K562 (cell line): ENCODE results near the gene RGL2. TPM values are rescaled to one million over a fixed set of nuclear protein-coding genes. Genes with fewer than 3 reads are reported as not detected.
A peak's percentile ranks its signal among the peaks of the same experiment; 100 is the strongest.

Experiments used
- ATAC-seq: fragments of 200-7000 bp; cut with Tn5 transposase; 3 replicates; pipeline ENCODE4 v1.9.1; 2020; ENCODE audit warnings: moderate library complexity
- BruUV-seq: library from RNA; stranded (reverse); fragments of 400-500 nt; replicated peaks from 2 replicates; lab custom pipeline; 2021; lab: Mats Ljungman, UMichigan
- CTCF ChIA-PET: fragments of 300-600 bp; formaldehyde crosslinking; extraction: SDS; loops from one replicate; lab custom pipeline; 2021; ENCODE audit warnings: low intra/inter-chr PET ratio; lab: Yijun Ruan, JAX
- POLR2A ChIA-PET: fragments of 300-600, 350-650 bp; sonication (Branson Sonifier 250); formaldehyde crosslinking; extraction: SDS; loops from one replicate; lab custom pipeline; 2021; ENCODE audit warnings: antibody characterized with exemption, inconsistent platforms; lab: Yijun Ruan, JAX
- DNase-seq, 4 experiments: peaks; one replicate each; pipeline versions ENCODE4 v3.0.0 to v3.0.0-alpha.2; 2011 to 2018; ENCODE audit warnings: low spot score in 3 of 4, mixed read lengths in 3 of 4; ENCODE audit errors: extremely low read depth in 1 of 4
- FAIRE-seq: peaks from 2 replicates; lab custom pipeline; 2011; peaks lifted over from hg19 to GRCh38; lab: Jason Lieb, UNC
- H2AFZ ChIP-seq: 2 replicates; pipeline ENCODE4 v1.6.0; 2011; ENCODE audit warnings: low read depth, low read length, control low read depth, inconsistent platforms
- H3K27ac ChIP-seq: fragments of 200-600 bp; 3 replicates; pipeline ENCODE4 v1.8.0; 2011; ENCODE audit warnings: low read depth, mild to moderate bottlenecking, control low read depth, inconsistent platforms, low read length, moderate library complexity, mixed read lengths; ENCODE audit errors: extremely low read depth
- H3K27me3 ChIP-seq, 2 experiments: fragments of 300-600 bp in 1 of 2; 2 replicates in 1 of 2; 3 replicates in 1 of 2; pipeline versions ENCODE4 v1.6.0 to v1.8.0; 2011; ENCODE audit warnings: inconsistent platforms in 2 of 2, low read length in 2 of 2, mild to moderate bottlenecking in 1 of 2, mixed read lengths in 1 of 2, moderate library complexity in 1 of 2; ENCODE audit not compliant: control insufficient read depth in 2 of 2, insufficient read depth in 2 of 2
- H3K36me3 ChIP-seq: fragments of 300-600 bp; 3 replicates; pipeline ENCODE4 v1.8.0; 2011; ENCODE audit warnings: mild to moderate bottlenecking, low read length, inconsistent platforms; ENCODE audit not compliant: control insufficient read depth, insufficient read depth
- H3K4me1 ChIP-seq, 2 experiments: fragments of 200-600 bp in 1 of 2; replicated peaks in 1 of 2; 2 replicates in 1 of 2; 3 replicates in 1 of 2; pipeline versions ENCODE4 v1.5.1 to v1.8.0; 2011; ENCODE audit warnings: inconsistent platforms in 2 of 2, low read length in 2 of 2, mild to moderate bottlenecking in 1 of 2, mixed read lengths in 1 of 2, moderate library complexity in 1 of 2; ENCODE audit not compliant: control insufficient read depth in 2 of 2, insufficient read depth in 2 of 2
- H3K4me2 ChIP-seq: 2 replicates; pipeline ENCODE4 v1.6.1; 2011; ENCODE audit warnings: low read length, control low read depth, inconsistent platforms, mixed read lengths; ENCODE audit not compliant: insufficient read depth
- H3K4me3 ChIP-seq: fragments of 200-600 bp; sonication (generic), shearing (Covaris generic); 2 replicates; pipeline ENCODE4 v1.5.1; 2016; ENCODE audit warnings: control low read depth, inconsistent platforms
- H3K79me2 ChIP-seq: fragments of 200-600 bp; 3 replicates; pipeline ENCODE4 v1.8.0; 2011; ENCODE audit warnings: low read length, inconsistent platforms; ENCODE audit not compliant: control insufficient read depth, insufficient read depth
- H3K9ac ChIP-seq, 2 experiments: 2 replicates each; pipeline versions ENCODE4 v1.6.0 to v1.6.1; 2011; ENCODE audit warnings: low read depth in 2 of 2, low read length in 2 of 2, control low read depth in 1 of 2, inconsistent platforms in 1 of 2, mild to moderate bottlenecking in 1 of 2, mixed read lengths in 1 of 2; ENCODE audit not compliant: insufficient read depth in 1 of 2
- H3K9me1 ChIP-seq: one replicate; pipeline ENCODE4 v1.6.0; 2011; ENCODE audit warnings: inconsistent platforms, mild to moderate bottlenecking, low read length, moderate library complexity; ENCODE audit not compliant: control insufficient read depth, insufficient read depth
- H3K9me3 ChIP-seq: replicated peaks from 2 replicates; pipeline ENCODE4 v1.5.1; 2011; ENCODE audit warnings: low read depth, low read length, inconsistent platforms; ENCODE audit not compliant: control insufficient read depth, insufficient read depth
- H4K20me1 ChIP-seq: replicated peaks from 2 replicates; pipeline ENCODE4 v1.6.1; 2011; ENCODE audit warnings: low read length, inconsistent platforms, mixed read lengths; ENCODE audit not compliant: control insufficient read depth, insufficient read depth
- HMG20B ChIP-seq: fragments of 250-450 bp; sonication (Bioruptor Pico); IDR thresholded peaks from 2 replicates; pipeline ENCODE4 v1.5.0; 2021; ENCODE audit warnings: mild to moderate bottlenecking
- SIN3A ChIP-seq, 2 experiments: fragments of 150-350 bp in 1 of 2; IDR thresholded peaks; 2 replicates each; pipeline ENCODE4 v1.6.1; 2011 to 2016; ENCODE audit warnings: borderline replicate concordance in 2 of 2, low read depth in 2 of 2, low read length in 2 of 2, mild to moderate bottlenecking in 2 of 2, moderate library complexity in 2 of 2; ENCODE audit not compliant: control insufficient read depth in 1 of 2
- ZNF175 ChIP-seq: fragments of 200-800 bp; sonication (Bioruptor generic); IDR thresholded peaks from 2 replicates; pipeline ENCODE4 v1.6.1; 2016; ENCODE audit warnings: low read depth, mild to moderate bottlenecking, missing genetic modification characterization, missing compliant biosample characterization
- ZNF740 ChIP-seq, 3 experiments: fragments of 200-800 bp in 1 of 3; sonication (Bioruptor generic) in 1 of 3; sonication (generic) in 1 of 3; formaldehyde crosslinking in 1 of 3; IDR thresholded peaks; 2 replicates each; pipeline versions ENCODE4 v1.6.1 to v1.8.0; 2016 to 2022; ENCODE audit warnings: mild to moderate bottlenecking in 2 of 3, missing compliant biosample characterization in 2 of 3, missing genetic modification characterization in 2 of 3, missing genetic modification reagents in 1 of 3
- WGBS: fragments of 100-300 bp; shearing (Covaris generic); methylation state at CpG from one replicate; pipeline ENCODE4 v1.1.6; 2016; ENCODE audit warnings: low coverage, mixed read lengths; ENCODE audit not compliant: insufficient coverage; ENCODE audit errors: missing lambda C conversion rate; 5-methylcytosine and 5-hydroxymethylcytosine counted together
- in situ Hi-C: fragments of 300-500 bp; cut with MboI; formaldehyde crosslinking; loops from 4 replicates; pipeline ENCODE4 v1.15.0; 2018; ENCODE audit warnings: inconsistent platforms, mixed read lengths
- intact Hi-C: fragments of 100-400 bp; cut with micrococcal nuclease; formaldehyde crosslinking; loops from 2 replicates; pipeline ENCODE4 v1.14.2; 2022
- polyA plus RNA-seq, 8 experiments: library from polyadenylated mRNA; depleted of rRNA in 4 of 8; stranded (reverse) in 5 of 8; unstranded in 3 of 8; fragments of >200 nt; fragmentation: Nextera tagmentation in 2 of 8; fragmentation: Illumina TruSeq in 1 of 8; extraction: Ambion mirVana in 2 of 8; extraction: Trizol in 1 of 8; gene quantifications; 2 replicates each; pipeline versions ENCODE4 v1.2.1 to v1.2.3, GENCODE V29; 2011 to 2014; ENCODE audit warnings: inconsistent platforms in 1 of 8, missing spikeins in 1 of 8
- total RNA-seq, 7 experiments: library from RNA; depleted of rRNA in 6 of 7; stranded (reverse); fragments of >200 nt in 6 of 7; fragmentation: Illumina TruSeq in 2 of 7; extraction: Trizol in 2 of 7; gene quantifications; 2 replicates each; pipeline versions ENCODE4 v1.2.1 to v1.2.3, GENCODE V29; 2011 to 2021; ENCODE audit warnings: low replicate concordance in 1 of 7

Gene RGL2
- total and polyA plus RNA-seq, 9 of the 15 experiments (the other 6 are each of a cell fraction or from before 2014, with no cell fraction given), result 1.8 to 57.1 (median 19.5) TPM

- no peaks in the 10 kb centered on the region for H3K9me3 ChIP-seq
- 0% methylated on average over 4 of the region's 27 CpGs for WGBS
- peaks cover 6% of the 10 kb centered on the region; the same call in 1 of the 2 replicates for H4K20me1 ChIP-seq
- ChIA-PET CTCF (no interaction called here), POLR2A (interaction anchor here (0.5 to 2.6 kb wide), 16 partner anchors 10 to 345 kb away, joined by 3 to 32 read pairs (median 3); partner anchors contain the start of genes B3GALT4, CUTA, HLA-DPB1 and RGL2)
- H3K79me2 ChIP-seq, result peaks cover 65% of the 10 kb centered on the region
- in situ Hi-C loops, result no loop called here
- intact Hi-C loops, result loop anchor here (1.0 kb wide), 1 partner anchor 45 kb away; the partner anchor contains the start of gene RPS18
- H3K9me1 ChIP-seq, result peaks cover 3% of the 10 kb centered on the region
- peak overlapping the region; percentile 79; the same call in 1 of the 3 replicates for H3K27ac ChIP-seq
- peak overlapping the region; percentile 77 for H3K4me2 ChIP-seq
- peak in 3 of 4 experiments; percentile 94 to 96 (median 95) for DNase-seq
- peaks cover 56 to 81% of the 10 kb centered on the region in 2 experiments for H3K4me1 ChIP-seq
- H3K4me3 ChIP-seq, result peak overlapping the region; percentile 63
- no peaks in the 10 kb centered on the region for H3K27me3 ChIP-seq
- H3K36me3 ChIP-seq, result peaks cover 43% of the 10 kb centered on the region
- no TSS peak for BruUV-seq
- TF ChIP-seq ZNF740 (CRISPR knock-in tag; IDR thresholded peaks at IDR 0.05) (no peak), ZNF740 (tag; IDR thresholded peaks at IDR 0.05) (peak in 1 of 2 experiments; percentile 78; a peak in 1 of 4 replicates), SIN3A (IDR thresholded peaks at IDR 0.05; ENCODE audit: borderline replicate concordance in 2 of 2, control insufficient read depth in 1 of 2, low read depth in 2 of 2, low read length in 2 of 2) (peak in 1 of 2 experiments; percentile 58; a peak in 1 of 4 replicates), HMG20B (CRISPR knock-in tag) (no peak), ZNF175 (no peak)
- H2AFZ ChIP-seq, result no peak overlapping the region
- FAIRE-seq, result no peak
- no peak overlapping the region; a peak in 1 of 4 replicates for H3K9ac ChIP-seq
- no peak for ATAC-seq
These were observed 18.6 kb upstream of the RGL2 start for GRCh38 chr6:33317419-33317668.
